Panc1 (cell line): ENCODE data around the gene MSLN.

Experiments
- POLR2AphosphoS5 ChIP-seq: IDR thresholded peaks from 2 replicates; pipeline ENCODE4 v1.6.1; 2012; ENCODE audit warnings: mild to moderate bottlenecking, low read depth, low read length, moderate library complexity
- REST ChIP-seq, 2 experiments: IDR thresholded peaks; 2 replicates each; pipeline ENCODE4 v1.6.1; 2011 to 2012; ENCODE audit warnings: low read depth in 2 of 2, control low read depth in 1 of 2, low read length in 1 of 2, mild to moderate bottlenecking in 1 of 2, moderate library complexity in 1 of 2; ENCODE audit not compliant: insufficient read depth in 1 of 2
- TF ChIP-seq, protein P1 (sequence below): fragments of 450-650 bp; IDR thresholded peaks from 2 replicates; pipeline ENCODE4 v1.5.1; 2017; ENCODE audit warnings: mild to moderate bottlenecking

DNA sequence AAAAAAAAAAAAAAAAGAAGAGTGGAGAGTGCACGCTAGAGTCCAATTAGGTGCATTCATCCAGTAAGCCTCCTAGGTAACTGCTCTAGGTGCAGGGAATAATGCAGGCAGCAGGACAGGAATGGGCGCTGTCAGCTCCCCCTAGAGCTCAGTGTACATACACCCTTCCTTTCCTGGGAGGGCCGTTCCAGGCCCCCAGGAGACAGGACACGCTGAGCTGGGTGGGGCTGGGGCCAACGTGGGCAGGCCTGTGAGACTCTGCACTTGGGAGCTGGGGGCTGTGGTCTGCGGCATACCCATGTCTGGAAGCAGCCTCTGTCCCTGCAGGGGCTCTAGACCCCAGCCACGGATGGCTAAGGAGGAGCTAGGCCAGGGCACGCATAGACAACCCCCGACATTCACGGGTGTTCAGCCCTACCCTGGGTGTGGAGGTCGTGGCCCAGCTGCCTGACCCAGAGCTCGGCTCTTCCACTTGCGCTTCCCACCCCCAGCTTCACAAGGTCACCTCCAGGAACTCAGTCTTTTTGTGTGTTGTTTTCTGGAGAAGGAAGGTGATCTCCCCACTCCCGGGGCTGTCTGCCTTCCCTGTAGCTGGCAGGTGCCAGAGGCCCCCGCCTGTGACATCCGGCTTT, 40.6 kb upstream of the MSLN start:
- TF ChIP-seq, protein P1, sequence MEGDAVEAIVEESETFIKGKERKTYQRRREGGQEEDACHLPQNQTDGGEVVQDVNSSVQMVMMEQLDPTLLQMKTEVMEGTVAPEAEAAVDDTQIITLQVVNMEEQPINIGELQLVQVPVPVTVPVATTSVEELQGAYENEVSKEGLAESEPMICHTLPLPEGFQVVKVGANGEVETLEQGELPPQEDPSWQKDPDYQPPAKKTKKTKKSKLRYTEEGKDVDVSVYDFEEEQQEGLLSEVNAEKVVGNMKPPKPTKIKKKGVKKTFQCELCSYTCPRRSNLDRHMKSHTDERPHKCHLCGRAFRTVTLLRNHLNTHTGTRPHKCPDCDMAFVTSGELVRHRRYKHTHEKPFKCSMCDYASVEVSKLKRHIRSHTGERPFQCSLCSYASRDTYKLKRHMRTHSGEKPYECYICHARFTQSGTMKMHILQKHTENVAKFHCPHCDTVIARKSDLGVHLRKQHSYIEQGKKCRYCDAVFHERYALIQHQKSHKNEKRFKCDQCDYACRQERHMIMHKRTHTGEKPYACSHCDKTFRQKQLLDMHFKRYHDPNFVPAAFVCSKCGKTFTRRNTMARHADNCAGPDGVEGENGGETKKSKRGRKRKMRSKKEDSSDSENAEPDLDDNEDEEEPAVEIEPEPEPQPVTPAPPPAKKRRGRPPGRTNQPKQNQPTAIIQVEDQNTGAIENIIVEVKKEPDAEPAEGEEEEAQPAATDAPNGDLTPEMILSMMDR = peak; percentile 67
- TF ChIP-seq POLR2AphosphoS5 = peak; percentile 88
- TF ChIP-seq REST (IDR thresholded peaks at IDR 0.05; ENCODE audit: insufficient read depth in 1 of 2, low read depth in 2 of 2, low read length in 1 of 2) = no peak
